Measurements from ENCODE around the gene SLC37A4.
"Not testable (repeated sequence)": the region's sequence is repeated elsewhere in the genome, so short reads cannot be mapped to it uniquely, and the experiment has no call there.

SLC37A4 gene

GRCh38 chr11:119029069-119029339 is 1.7 kb downstream of the SLC37A4 start:
- H3K27ac Mint-ChIP-seq, result no peak overlapping the region
- no peaks in the 10 kb centered on the region for H3K9me3 Mint-ChIP-seq
- ATAC-seq (no peak), DNase-seq (no peak)
- no peaks in the 10 kb centered on the region for H3K27me3 Mint-ChIP-seq
- H3K4me1 Mint-ChIP-seq, result peaks cover 26% of the 10 kb centered on the region
- peak overlapping the region; percentile 84 for H3K4me3 Mint-ChIP-seq
- peaks cover 17% of the 10 kb centered on the region for H3K36me3 Mint-ChIP-seq (ENCODE audit: low read depth)

DNA sequence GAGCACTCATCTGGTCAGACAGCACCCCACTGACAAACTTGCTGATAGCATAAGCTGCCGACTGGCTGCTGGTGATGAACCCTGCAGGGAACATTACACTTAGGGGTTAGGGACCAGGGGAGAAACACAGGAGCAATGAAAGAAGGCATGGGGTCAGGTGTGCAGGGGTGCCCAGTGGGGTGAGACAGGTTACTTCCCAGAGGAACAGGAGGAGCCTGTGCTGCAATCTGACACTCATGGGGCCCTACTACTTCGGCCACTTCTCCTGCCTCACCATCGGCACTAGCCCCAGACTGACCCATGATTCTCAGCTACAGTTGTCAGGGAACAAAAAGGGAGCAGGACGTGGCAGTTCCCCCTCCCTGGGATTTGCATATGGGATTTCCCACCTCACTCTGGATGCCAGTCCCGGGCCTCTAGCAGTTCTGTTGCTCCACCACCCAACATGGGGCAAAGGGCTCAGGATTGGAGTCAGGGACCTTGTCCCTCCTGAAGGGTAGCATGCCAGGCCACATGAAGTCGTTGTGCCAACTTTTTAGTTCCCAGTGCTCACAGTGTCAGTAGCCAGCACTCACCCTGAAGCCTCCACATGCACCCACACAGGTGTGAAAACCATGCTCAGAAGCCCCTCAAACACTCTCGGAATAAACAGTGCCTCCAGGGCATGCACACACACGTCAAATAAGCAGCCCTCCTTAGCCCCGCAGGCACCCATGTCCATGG is 2.2 kb downstream of the SLC37A4 start:
- no peak overlapping the region for H3K27ac Mint-ChIP-seq
- no peaks in the 10 kb centered on the region for H3K27me3 Mint-ChIP-seq
- H3K9me3 Mint-ChIP-seq, result no peaks in the 10 kb centered on the region
- DNase-seq (no peak), ATAC-seq (no peak)
- H3K4me3 Mint-ChIP-seq, result peak overlapping the region; percentile 84
- peaks cover 20% of the 10 kb centered on the region for H3K36me3 Mint-ChIP-seq (ENCODE audit: low read depth)
- peaks cover 31% of the 10 kb centered on the region for H3K4me1 Mint-ChIP-seq

DNA sequence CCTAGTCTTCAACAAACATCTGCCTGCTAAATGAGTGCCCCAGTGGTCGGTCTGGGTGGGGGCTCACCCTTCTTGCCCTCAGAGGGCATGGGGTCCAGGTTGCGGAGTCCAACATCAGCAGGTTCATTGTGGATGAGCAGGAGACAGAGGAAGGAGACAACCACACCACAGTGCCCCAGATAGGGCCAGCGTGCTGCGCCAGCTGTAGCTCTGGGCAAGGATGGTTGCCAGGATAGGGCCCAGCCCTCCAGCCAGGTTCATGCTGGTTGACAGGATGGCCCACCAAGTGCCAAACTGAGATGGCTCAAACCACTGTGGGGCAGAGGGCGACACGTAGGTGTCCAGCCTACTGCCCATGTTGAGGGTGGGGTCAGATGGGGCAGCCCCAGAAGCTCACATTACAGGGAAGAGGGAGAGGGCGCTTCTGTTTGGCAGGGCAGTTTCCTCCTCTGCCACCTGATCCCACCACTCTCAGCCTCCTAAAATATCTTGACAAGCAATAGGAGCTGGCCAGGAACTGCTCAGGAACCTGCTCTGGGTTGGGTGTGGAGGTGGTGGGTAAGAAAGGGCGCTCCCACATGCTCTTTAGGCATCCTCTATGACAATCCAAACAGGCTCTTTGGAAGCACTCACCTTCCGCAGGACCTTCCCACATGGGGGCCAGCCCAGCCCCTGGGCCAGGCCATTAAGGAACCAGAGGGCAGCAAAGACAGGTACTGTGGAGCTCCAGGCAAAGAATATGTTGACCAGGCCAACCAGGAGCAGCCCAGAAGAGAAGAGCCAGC is 2.9 kb downstream of the SLC37A4 start:
- no peak overlapping the region for H3K27ac Mint-ChIP-seq
- ATAC-seq, result no peak
- H3K4me1 Mint-ChIP-seq, result peaks cover 35% of the 10 kb centered on the region
- H3K27me3 Mint-ChIP-seq, result no peaks in the 10 kb centered on the region
- no peak overlapping the region for H3K4me3 Mint-ChIP-seq
- H3K36me3 Mint-ChIP-seq (ENCODE audit: low read depth), result peaks cover 25% of the 10 kb centered on the region
- H3K9me3 Mint-ChIP-seq, result no peaks in the 10 kb centered on the region
- DNase-seq, result no peak

DNA sequence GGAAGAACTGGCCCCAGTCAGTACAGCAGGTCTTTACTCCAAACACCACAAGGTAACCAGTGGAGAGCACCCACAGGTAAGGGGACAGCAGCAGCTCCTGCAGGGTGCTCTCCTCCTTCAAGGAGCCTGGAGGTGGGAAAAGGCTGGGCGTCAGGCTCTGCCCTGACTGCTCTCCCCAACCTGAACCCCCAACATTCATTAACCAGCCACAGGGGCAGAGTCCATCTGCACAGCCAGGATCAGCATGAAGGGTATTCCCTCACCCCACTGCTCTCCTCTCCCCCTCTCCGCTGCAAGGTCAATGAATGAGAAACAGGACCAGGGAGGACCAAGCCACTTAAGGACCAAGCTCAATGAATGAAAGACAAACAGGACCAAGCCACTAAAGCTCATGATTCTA is 3.7 kb downstream of the SLC37A4 start:
- Mint-ChIP-seq H3K27ac (no peak overlapping the region), H3K4me1 (peaks cover 39% of the 10 kb centered on the region), H3K36me3 (ENCODE audit: low read depth) (peaks cover 31% of the 10 kb centered on the region), H3K9me3 (no peaks in the 10 kb centered on the region), H3K4me3 (no peak overlapping the region), H3K27me3 (no peaks in the 10 kb centered on the region)
- DNase-seq (no peak), ATAC-seq (no peak)

GRCh38 chr11:119025978-119026766 is 4.5 kb downstream of the SLC37A4 start:
- H3K4me3 Mint-ChIP-seq, result no peak overlapping the region
- no peaks in the 10 kb centered on the region for H3K27me3 Mint-ChIP-seq
- no peak for ATAC-seq
- peaks cover 47% of the 10 kb centered on the region for H3K4me1 Mint-ChIP-seq
- H3K9me3 Mint-ChIP-seq, result no peaks in the 10 kb centered on the region
- H3K36me3 Mint-ChIP-seq (ENCODE audit: low read depth), result peaks cover 38% of the 10 kb centered on the region
- DNase-seq, result no peak
- H3K27ac Mint-ChIP-seq, result no peak overlapping the region

DNA sequence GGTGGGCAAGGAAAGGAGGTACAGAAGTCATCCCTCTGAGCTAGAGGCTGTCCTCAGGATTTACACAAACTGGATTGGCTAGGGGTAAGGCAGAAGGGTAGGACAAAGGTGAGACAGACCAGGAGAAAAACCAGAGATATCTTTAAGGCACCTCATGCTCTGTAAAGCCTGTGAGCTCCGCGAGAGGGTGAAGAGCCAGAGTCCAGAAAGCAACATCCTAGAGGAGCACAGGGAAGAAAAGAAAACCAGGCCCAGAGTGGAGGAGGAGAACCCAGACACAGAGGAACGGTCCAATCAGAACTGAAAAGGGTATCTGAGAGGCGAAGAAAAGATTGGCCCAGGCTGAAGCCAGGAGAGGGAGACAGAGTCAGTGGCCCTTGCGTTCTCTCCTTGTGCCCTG is 5.1 kb downstream of the SLC37A4 start:
- Mint-ChIP-seq H3K9me3 (no peaks in the 10 kb centered on the region), H3K27me3 (no peaks in the 10 kb centered on the region), H3K36me3 (ENCODE audit: low read depth) (peaks cover 40% of the 10 kb centered on the region), H3K4me1 (peaks cover 50% of the 10 kb centered on the region), H3K27ac (no peak overlapping the region), H3K4me3 (no peak overlapping the region)
- DNase-seq (no peak), ATAC-seq (no peak)

- ATAC-seq (no peak), DNase-seq (no peak)
- Mint-ChIP-seq H3K36me3 (ENCODE audit: low read depth) (peaks cover 43% of the 10 kb centered on the region), H3K27ac (no peak overlapping the region), H3K4me1 (peaks cover 54% of the 10 kb centered on the region), H3K4me3 (no peak overlapping the region), H3K9me3 (no peaks in the 10 kb centered on the region), H3K27me3 (no peaks in the 10 kb centered on the region)
Observed at GRCh38 chr11:119025099-119025473, 5.6 kb downstream of the SLC37A4 start.

GRCh38 chr11:119024430-119025098 is 6.1 kb downstream of the SLC37A4 start:
- ATAC-seq (no peak), DNase-seq (no peak)
- no peaks in the 10 kb centered on the region for H3K9me3 Mint-ChIP-seq
- H3K27me3 Mint-ChIP-seq, result no peaks in the 10 kb centered on the region
- H3K36me3 Mint-ChIP-seq (ENCODE audit: low read depth), result peaks cover 45% of the 10 kb centered on the region
- peak overlapping the region; percentile 77 for H3K27ac Mint-ChIP-seq
- H3K4me3 Mint-ChIP-seq, result no peak overlapping the region
- H3K4me1 Mint-ChIP-seq, result peaks cover 54% of the 10 kb centered on the region

DNA sequence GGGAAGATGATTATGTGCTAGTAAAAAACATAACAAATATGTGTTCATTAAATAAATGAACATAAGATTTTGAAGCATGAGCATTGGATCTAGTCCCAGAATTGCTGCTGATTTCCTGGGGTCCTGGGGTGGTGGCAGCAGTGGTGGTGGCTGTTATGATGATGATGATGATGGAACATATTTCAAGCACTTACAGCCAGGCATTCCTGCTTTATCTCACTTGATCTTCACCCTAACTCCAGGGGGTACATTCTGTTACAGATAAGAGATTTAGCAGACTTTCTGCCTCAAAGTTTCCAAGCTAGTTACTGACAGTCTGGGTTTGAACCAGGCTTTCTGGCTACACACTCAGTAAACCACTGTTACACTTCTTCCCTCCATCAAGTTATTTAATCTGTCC is 6.9 kb downstream of the SLC37A4 start:
- no peak for ATAC-seq
- Mint-ChIP-seq H3K36me3 (ENCODE audit: low read depth) (peaks cover 43% of the 10 kb centered on the region), H3K27me3 (no peaks in the 10 kb centered on the region), H3K9me3 (no peaks in the 10 kb centered on the region), H3K4me1 (peaks cover 48% of the 10 kb centered on the region), H3K27ac (peak overlapping the region; percentile 77), H3K4me3 (no peak overlapping the region)
- no peak for DNase-seq

- Mint-ChIP-seq H3K27me3 (no peaks in the 10 kb centered on the region), H3K27ac (peak overlapping the region; percentile 54), H3K36me3 (ENCODE audit: low read depth) (peaks cover 59% of the 10 kb centered on the region), H3K9me3 (no peaks in the 10 kb centered on the region), H3K4me3 (peak overlapping the region; percentile 99), H3K4me1 (peaks cover 57% of the 10 kb centered on the region)
- ATAC-seq, result no peak
- no peak for DNase-seq
Observed at GRCh38 chr11:119021631-119022030, 9.0 kb downstream of the SLC37A4 start.

DNA sequence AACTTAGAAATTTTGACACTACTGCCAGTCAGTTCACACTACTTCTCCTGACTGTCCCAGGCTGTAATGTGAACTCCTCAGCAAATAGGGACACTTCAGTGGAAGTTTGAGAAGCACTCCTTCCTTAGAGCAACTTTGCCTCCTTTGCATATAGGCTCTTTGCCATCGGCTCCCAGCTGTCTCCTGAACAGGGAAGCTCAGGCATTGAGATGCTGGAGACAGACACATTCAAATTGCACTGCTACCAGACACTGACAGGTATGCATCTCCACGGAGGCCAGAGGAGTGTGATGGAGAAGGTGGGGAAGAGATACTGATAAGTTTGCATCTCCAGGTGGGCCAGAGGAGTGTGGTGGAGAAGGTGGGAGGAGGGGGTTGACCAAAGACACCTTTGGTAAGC is 10.7 kb downstream of the SLC37A4 start:
- ATAC-seq (no peak), DNase-seq (no peak)
- peaks cover 71% of the 10 kb centered on the region for H3K36me3 Mint-ChIP-seq (ENCODE audit: low read depth)
- H3K4me3 Mint-ChIP-seq, result peak overlapping the region; percentile 99
- H3K4me1 Mint-ChIP-seq, result peaks cover 72% of the 10 kb centered on the region
- peak overlapping the region; percentile 99 for H3K27ac Mint-ChIP-seq
- no peaks in the 10 kb centered on the region for H3K9me3 Mint-ChIP-seq
- no peaks in the 10 kb centered on the region for H3K27me3 Mint-ChIP-seq

- ATAC-seq, result peak; percentile 91
- Mint-ChIP-seq H3K9me3 (no peaks in the 10 kb centered on the region), H3K4me1 (peaks cover 70% of the 10 kb centered on the region), H3K27me3 (no peaks in the 10 kb centered on the region), H3K27ac (peak within 1 kb of the TSS; percentile 99), H3K36me3 (ENCODE audit: low read depth) (peaks cover 75% of the 10 kb centered on the region), H3K4me3 (peak within 1 kb of the TSS; percentile 99)
- peak; percentile 94 for DNase-seq
Observed at GRCh38 chr11:119018074-119018938, 12.4 kb downstream of the SLC37A4 start, which contains the start of the genes RPS25 and TRAPPC4. TSS of gene RPS25 (minus strand) at chr11:119018343. CDS start at chr11:119018284, 59 bp downstream. TSS of gene TRAPPC4 (plus strand) at chr11:119018766. CDS start at chr11:119018796, 30 bp downstream.

- ATAC-seq, DNase-seq, H3K9me3 Mint-ChIP-seq, H3K27me3 Mint-ChIP-seq: not testable (repeated sequence)
- Mint-ChIP-seq H3K4me3 (peak overlapping the region; percentile 99), H3K27ac (peak overlapping the region; percentile 99), H3K4me1 (peaks cover 68% of the 10 kb centered on the region), H3K36me3 (ENCODE audit: low read depth) (peaks cover 77% of the 10 kb centered on the region)
Observed at GRCh38 chr11:119017377-119017776, 13.3 kb downstream of the SLC37A4 start.

Data from activated naive CD8-positive, alpha-beta T cell treated with anti-CD3 and anti-CD28 coated beads, Interleukin-2, amount 50 U/mL, for 24 hours (primary cell).